Islet precursor cell (in vitro differentiated cells): ENCODE results near the gene ACTR5.

ENCODE experiments used
- DNase-seq: peaks from one replicate; pipeline ENCODE4 v3.0.0-alpha.2; 2018

ACTR5 gene

DNA sequence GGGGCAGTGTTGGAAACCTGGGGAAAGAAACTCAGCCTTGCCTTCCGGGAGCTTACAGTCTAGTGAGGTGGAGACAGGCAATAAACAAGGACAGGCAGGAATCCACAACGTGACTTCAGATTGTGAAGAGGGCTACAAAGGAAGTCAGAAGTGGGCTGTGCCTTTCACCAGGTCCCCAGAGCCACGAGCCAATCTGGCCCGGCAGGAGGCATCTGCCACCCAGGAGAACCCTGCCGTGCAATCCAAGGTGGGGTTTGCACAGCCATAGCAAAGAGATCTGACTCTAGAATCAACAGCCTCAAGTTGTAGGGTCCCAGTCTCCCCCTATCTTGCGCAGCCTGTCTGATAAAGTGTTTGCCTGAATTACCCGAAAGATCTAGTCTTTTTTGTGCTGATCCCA is 18.5 kb upstream of the ACTR5 start:
- no peak for DNase-seq

GRCh38 chr20:38730167-38730988 is 17.9 kb upstream of the ACTR5 start:
- no peak for DNase-seq

GRCh38 chr20:38730989-38731737 is 17.1 kb upstream of the ACTR5 start:
- DNase-seq: peak; percentile 84

DNA sequence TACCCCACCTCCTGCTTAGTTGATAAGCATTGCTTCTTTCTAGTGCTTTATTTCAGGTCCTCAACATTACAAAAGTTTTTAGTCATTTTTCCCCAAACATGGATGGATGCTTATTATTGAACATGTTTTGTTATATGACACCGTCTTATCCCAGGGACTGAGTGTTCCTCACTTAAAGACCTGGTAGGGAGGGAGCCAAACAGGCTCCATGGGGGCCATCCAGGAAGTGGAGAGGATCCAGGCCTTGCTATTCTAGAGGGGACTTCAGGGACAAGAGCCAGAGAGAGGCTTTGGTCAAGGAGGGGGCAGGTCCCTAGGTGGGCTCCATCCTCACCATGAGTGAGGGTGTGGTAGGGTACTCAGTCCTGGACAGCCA is 16.5 kb upstream of the ACTR5 start:
- DNase-seq: no peak

DNA sequence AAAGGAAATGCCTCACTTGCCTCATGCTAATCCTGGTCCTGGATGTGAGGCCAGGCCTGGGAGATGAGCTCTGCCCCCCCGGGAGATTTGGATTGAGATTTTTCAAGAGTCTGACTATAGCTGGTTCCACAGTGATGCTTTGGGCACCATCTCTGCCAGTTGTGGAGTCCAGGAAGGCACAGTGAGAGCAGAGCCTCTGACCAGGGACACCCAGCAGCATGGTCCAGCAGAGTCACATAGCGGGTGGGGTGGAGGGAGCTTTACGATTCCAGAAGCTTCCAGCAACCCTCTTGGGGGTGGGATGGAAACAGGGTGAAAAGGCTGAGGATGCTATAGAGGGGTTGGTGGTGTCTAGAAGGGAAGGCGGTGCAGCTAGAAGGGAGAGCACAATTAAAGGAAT is 15.3 kb upstream of the ACTR5 start:
- DNase-seq: no peak

DNA sequence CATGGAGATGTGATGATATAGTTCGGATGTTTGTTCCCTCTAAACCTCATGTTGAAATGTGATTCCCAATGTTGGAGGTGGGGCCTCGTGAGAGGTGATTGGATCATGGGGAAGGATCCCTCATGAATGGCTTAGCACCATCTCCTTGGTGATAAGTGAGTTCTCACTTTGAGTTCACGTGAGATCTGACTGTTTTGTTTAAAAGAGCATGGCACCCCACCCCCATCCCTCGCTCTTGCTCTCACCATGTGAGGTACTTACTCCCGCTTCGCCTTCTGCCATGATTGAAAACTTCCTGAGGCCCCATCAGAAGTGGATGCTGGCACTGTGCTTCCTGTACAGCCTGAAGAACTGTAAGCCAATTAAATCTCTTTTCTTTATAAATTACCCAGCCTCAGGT is 13.1 kb upstream of the ACTR5 start:
- DNase-seq: no peak

GRCh38 chr20:38737887-38738286 is 10.4 kb upstream of the ACTR5 start:
- no peak for DNase-seq

GRCh38 chr20:38745757-38746156 is 2.5 kb upstream of the ACTR5 start:
- DNase-seq: no peak

DNA sequence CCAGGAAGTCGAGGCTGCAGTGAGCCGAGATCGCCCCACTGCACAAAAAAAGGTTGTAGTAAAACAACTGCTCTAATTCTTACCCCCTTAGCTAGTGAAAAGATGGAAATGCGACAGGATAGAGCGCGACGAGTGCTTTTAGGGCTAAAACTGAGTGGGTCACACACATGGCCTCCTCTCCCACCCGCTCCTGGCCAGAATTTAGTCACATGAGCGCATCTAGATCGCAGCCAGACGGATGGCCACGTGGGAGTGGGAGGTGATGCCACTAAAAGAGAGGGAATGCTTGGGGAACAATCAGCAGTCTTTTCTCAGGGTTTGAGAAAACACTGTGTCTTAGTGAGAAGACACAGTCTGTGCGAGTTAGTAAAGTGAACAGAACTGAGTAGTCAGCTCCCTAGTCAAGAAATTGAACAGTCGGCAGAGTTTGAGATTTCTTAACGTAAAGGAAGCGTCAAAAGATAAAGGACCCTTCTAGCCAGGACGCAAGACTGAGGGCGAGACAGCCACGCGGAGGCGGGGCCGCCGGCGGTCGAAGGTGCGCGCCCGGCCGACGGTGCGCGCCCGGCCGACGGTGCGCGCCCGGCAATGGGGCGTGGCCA is 664 bp upstream of the ACTR5 start:
- no peak for DNase-seq

DNA sequence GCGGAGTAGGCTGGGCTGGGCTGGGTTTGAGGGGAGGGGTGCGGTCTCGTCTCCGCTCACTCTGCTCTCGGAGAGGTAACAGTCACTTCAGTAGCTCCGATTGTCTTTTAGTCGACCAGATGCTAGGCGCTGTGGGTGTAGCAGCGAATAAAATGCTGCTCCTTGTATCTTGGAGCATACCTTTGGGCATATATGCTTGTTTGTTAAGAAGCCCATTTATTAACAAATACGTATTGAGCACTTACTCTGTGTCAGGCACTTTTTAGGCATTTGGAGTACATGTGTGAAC is 545 bp downstream of the ACTR5 start:
- DNase-seq: peak; percentile 82

GRCh38 chr20:38751360-38751976 is 3.2 kb downstream of the ACTR5 start:
- no peak for DNase-seq

DNA sequence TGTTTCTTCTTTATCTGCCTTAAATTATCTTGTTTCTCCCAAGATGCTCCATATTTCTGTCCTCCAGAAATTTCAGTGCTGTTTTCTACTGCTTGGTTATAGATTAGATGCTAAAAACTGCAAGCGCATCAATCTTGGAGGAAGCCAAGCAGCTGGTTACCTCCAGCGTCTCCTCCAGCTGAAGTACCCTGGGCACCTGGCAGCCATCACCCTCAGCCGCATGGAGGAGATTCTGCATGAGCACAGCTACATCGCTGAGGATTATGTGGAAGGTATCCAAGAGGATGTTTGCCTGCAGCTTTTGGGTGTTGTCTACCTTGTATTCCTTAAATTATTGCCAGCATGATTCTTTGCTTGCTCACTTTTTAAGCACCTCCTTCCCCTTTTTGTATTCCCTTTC is 3.8 kb downstream of the ACTR5 start:
- no peak for DNase-seq

- DNase-seq: no peak
Measured at GRCh38 chr20:38754924-38755323, 6.7 kb downstream of the ACTR5 start.

DNA sequence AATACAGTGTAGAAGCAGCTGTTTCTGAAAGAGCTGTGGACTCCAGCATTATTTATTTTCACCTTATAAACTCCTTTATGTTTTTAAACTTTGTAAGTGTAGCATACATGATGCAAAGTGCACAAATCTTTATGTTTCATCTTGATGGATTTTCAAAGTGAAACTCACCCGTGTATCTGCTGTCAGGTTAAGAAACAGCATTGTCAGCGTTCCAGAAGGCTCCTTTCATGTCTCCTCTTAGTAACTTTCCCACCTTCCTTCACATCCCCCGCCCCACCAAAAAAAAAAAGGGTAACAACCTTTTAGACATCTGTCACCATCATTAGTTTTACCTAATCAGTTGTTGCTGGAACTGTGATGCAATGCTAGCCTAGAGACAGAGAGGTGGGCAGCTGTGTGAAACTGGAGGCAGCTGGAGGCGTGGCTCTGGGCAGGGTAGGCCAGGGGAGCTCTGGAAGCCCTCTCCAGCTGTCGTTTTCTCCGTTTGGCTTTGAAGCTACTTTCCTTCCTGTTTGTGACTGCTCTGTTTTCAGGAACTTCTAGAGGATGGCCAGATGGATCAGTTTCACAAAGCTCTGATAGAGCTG is 7.2 kb downstream of the ACTR5 start:
- DNase-seq: no peak

GRCh38 chr20:38757145-38757775 is 9.0 kb downstream of the ACTR5 start:
- no peak for DNase-seq

DNA sequence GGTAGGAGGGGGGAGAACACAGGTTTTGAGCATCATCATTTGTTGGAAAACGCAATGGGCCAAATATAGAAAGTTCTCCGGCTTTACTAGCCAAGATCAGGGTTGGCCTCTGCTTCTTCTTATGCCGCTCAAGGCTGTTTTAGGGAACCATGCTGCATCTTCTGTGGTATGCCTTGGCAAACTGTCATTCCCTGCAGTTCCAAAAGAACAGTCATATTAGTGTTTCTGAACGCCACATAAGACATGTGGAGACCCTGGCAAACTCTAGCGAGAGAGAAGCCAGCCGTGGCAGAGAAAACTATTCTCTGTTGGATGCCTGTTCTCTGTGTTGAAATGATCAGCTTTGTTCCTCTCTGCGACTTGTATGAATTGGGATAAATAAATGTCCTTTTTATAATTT is 10.8 kb downstream of the ACTR5 start:
- no peak for DNase-seq

- no peak for DNase-seq
Measured at GRCh38 chr20:38760978-38761377, 12.7 kb downstream of the ACTR5 start.

- no peak for DNase-seq
Measured at GRCh38 chr20:38762174-38762573, 13.9 kb downstream of the ACTR5 start.

DNA sequence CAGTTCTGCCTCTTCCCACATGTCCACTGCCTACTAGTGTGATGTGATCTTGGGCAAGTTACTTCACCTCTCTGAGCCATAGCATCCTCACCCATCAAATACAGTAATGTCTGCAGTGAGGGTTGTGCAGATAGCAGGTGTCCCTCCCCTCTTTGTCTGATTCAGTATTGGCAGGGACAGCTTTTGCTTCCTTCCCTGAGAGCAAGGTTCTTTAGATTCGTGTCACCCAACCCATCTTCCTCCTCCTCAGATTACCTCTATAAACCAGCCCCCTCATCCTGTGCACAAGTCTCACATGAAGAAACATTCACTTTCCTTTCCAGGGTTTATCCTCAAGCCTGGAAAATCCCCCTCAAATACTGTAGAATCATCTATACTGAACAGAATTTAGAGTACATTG is 15.4 kb downstream of the ACTR5 start:
- DNase-seq: no peak

DNA sequence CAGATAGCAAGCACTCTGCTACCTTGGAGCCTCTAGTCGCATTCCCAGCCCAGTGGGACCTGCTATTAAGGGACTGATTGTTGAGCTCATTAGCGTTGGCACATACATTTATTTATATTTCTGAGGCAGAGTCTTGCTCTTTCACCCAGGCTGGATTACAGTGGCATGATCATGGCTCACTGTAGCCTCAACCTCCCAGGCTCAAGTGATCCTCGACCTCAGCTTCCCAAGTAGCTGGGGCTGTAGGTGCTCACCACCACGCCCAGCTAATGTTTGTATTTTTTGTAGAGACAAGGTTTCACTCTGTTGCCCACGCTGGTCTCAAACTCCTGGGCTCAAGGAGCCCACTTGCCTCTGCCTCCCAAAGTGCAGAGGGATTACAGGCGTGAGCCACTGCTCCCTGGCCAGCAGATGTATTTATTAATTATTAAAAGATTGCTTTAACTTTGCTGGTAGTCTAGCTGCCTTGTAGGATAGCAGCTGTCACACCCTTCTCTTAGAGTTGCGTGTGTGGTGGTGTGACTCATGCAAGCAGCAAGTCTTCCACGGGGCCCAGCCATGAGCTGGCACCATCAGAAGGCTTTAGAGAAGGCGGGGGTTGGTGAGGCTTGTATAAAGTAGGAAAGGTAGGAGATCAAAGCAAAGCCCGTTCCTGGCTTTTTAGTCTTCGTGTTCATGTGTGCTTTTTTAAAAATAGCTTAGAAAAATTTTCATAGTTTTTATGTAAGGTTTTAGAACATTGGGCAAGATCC is 16.5 kb downstream of the ACTR5 start:
- DNase-seq: peak; percentile 76

DNA sequence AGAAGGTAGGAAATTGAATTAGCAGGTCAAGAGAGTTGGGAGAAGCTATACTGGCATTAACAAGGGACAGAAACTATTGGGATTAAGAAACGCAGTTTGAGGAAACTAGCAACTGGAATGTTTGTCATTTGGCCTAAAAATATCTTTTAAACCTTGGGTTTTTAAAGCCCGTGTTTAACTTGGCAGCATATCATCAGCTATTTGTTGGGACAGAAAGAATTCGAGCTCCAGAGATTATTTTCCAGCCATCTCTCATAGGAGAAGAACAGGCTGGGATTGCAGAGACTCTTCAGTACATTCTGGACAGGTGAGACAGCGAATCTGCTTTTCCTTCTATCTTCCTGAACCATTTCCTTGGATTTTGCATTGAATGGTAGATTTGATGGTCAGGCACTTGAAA is 17.8 kb downstream of the ACTR5 start:
- no peak for DNase-seq
